ENCODE results near the gene METTL16. TPM values are rescaled to one million over a fixed set of nuclear protein-coding genes. Genes with fewer than 3 reads are reported as not detected.

Gene METTL16
- total and polyA plus RNA-seq, 9 of the 15 experiments (the other 6 are each of a cell fraction or from before 2014, with no cell fraction given), result 12.1 to 30.5 (median 19.8) TPM

GRCh38 chr17:2372180-2372579 lies 139.5 kb downstream of the METTL16 start:
- no peak for FAIRE-seq
- Histone ChIP-seq H3K9me3 (replicated peaks; ENCODE audit: control insufficient read depth, insufficient read depth, low read depth, low read length) (no peaks in the 10 kb centered on the region), H3K4me3 (no peak overlapping the region), H2AFZ (ENCODE audit: low read depth, low read length) (no peak overlapping the region), H3K4me1 (replicated peaks in 1 of 2; ENCODE audit: control insufficient read depth in 2 of 2, insufficient read depth in 2 of 2, low read length in 2 of 2) (peaks cover 0 to 13% of the 10 kb centered on the region in 2 experiments; a peak in 2 of 5 replicates), H4K20me1 (replicated peaks; ENCODE audit: control insufficient read depth, insufficient read depth, low read length) (no peaks in the 10 kb centered on the region), H3K4me2 (ENCODE audit: insufficient read depth, low read length) (no peak overlapping the region), H3K79me2 (ENCODE audit: control insufficient read depth, insufficient read depth, low read length) (no peaks in the 10 kb centered on the region), H3K9ac (ENCODE audit: insufficient read depth in 1 of 2, low read depth in 2 of 2, low read length in 2 of 2) (peak overlapping the region in 1 of 2 experiments; percentile 5; a peak in 1 of 4 replicates), H3K27ac (ENCODE audit: extremely low read depth, low read depth, low read length) (no peak overlapping the region), H3K27me3 (ENCODE audit: control insufficient read depth in 2 of 2, insufficient read depth in 2 of 2, low read length in 2 of 2) (no peaks in the 10 kb centered on the region), H3K9me1 (ENCODE audit: control insufficient read depth, insufficient read depth, low read length) (no peaks in the 10 kb centered on the region), H3K36me3 (ENCODE audit: control insufficient read depth, insufficient read depth, low read length) (no peaks in the 10 kb centered on the region)
- ChIA-PET CTCF (ENCODE audit: low intra/inter-chr PET ratio) (no interaction called here), POLR2A (interaction anchor here (0.9 to 1.8 kb wide), 2 partner anchors 11 to 27 kb away, joined by 3 to 4 read pairs; no protein-coding TSS in a partner anchor)
- 93% methylated on average over 5 of the region's 26 CpGs for WGBS (ENCODE audit: insufficient coverage, low coverage, missing lambda C conversion rate)
- no peak for DNase-seq (ENCODE audit: extremely low read depth in 1 of 4, low spot score in 3 of 4)
- BruUV-seq (replicated peaks), result no TSS peak
- intact Hi-C loops (cut with micrococcal nuclease) (no loop called here), in situ Hi-C loops (cut with MboI) (no loop called here)
- ATAC-seq, result no peak
- no peak for TF ChIP-seq RFX1 (IDR thresholded peaks at IDR 0.05)
- no peak for TF ChIP-seq MEF2D (tag; conservative IDR thresholded peaks at IDR 0.05; ENCODE audit: low read depth)
- TF ChIP-seq CBX1 (IDR thresholded peaks at IDR 0.05; ENCODE audit: low read depth), result no peak
- TF ChIP-seq PURB (CRISPR knock-in tag; IDR thresholded peaks at IDR 0.05; ENCODE audit: low read depth), result no peak
- no peak for TF ChIP-seq ZC3H8 (IDR thresholded peaks at IDR 0.05)
- no peak for TF ChIP-seq MXI1 (IDR thresholded peaks at IDR 0.05; ENCODE audit: low read depth, low read length)

All from K562 (cell line).